GM21737 (cell line): ENCODE data around the gene SLC16A13.
"Not testable (repeated sequence)": the region's sequence is repeated elsewhere in the genome, so short reads cannot be mapped to it uniquely, and the experiment has no call there.

ENCODE experiments used
- ATAC-seq: cut with Tn5 transposase; IDR thresholded peaks from one replicate; pipeline ENCODE4 v1.9.1; 2021; ENCODE audit warnings: mild to moderate bottlenecking, moderate library complexity; ENCODE audit not compliant: unreplicated experiment

Gene SLC16A13

DNA sequence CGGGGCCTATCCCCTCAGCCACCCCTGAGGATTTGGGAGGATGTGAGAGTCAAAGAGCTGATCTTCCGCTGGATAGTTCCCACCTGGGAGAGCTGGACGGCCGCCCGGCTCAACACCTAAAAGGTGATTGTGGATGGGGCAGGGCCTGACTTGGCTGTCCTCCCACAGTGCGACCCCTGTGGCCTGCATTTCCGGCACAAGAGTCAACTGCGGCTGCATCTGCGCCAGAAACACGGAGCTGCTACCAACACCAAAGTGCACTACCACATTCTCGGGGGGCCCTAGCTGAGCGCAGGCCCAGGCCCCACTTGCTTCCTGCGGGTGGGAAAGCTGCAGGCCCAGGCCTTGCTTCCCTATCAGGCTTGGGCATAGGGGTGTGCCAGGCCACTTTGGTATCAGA is 8.5 kb upstream of the SLC16A13 start:
- ATAC-seq = no peak

DNA sequence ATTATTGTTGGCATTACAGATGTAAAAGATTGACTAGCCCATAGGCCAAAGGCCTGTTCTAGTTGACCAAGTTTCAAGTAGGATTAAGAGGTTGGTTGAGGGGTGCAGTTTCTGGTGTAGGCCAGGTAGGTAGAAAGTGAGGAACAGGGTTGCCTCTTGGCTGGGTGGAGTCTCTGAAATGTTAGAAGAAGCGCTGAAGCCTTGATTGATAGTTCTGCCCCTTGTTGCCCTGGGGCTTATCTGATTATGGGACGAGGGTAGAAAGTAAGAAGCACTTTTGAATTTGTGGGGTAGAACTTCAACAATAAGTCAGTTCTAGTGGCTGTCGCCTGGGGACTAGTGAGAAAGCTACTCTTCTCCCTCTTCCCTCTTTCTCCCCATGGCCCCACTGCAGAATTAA is 6.7 kb upstream of the SLC16A13 start:
- ATAC-seq = no peak

DNA sequence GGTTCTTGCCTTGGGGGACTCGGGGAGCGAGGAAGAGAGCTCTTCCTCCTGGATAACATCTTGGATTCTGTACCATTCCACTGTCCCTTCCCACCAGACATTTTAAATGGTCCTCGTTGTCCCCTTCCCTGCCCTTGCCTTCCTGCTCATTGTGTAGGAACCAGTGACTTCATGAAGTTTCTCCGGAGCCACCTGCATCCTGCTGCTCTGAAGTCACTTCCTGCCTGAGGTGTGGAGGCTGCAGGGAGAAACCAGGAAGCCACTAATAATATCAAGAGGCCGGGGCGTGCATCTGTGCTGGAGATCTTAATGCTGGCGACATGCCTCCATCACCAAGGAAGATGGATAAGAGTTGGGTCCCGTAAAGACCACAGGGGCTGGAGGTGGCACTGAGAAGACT is 6.2 kb upstream of the SLC16A13 start:
- ATAC-seq = no peak

DNA sequence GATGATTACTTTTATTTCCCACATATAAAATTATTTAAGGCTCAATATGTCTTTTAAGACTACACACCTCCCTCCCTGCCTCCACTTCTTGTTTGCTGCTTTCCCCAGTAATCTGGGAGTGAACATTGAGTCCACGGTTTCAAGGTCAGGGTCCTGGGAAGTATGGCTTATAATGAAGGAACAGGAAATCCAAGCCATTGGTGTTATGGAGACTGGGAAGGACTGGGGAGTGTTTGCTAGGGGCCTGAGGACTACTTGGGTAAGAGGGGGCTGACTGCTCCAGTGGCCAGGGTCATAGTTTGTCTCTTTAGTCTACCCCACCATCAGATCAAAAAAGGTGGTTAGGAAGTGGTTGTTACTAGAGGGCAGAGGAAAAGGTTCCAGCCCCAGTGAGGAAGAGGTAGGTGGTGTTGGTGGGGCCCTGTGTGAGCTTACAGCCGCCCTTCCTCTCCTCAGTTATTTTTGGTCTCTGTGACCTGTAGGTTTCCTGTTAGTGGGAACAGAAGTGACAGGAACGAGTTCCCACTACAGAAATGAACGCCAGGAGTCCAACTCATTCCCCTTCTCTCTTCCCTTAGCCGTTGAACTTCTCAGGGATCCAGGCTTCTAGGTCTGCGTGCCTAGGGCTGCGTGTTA is 742 bp upstream of the SLC16A13 start:
- no peak for ATAC-seq

DNA sequence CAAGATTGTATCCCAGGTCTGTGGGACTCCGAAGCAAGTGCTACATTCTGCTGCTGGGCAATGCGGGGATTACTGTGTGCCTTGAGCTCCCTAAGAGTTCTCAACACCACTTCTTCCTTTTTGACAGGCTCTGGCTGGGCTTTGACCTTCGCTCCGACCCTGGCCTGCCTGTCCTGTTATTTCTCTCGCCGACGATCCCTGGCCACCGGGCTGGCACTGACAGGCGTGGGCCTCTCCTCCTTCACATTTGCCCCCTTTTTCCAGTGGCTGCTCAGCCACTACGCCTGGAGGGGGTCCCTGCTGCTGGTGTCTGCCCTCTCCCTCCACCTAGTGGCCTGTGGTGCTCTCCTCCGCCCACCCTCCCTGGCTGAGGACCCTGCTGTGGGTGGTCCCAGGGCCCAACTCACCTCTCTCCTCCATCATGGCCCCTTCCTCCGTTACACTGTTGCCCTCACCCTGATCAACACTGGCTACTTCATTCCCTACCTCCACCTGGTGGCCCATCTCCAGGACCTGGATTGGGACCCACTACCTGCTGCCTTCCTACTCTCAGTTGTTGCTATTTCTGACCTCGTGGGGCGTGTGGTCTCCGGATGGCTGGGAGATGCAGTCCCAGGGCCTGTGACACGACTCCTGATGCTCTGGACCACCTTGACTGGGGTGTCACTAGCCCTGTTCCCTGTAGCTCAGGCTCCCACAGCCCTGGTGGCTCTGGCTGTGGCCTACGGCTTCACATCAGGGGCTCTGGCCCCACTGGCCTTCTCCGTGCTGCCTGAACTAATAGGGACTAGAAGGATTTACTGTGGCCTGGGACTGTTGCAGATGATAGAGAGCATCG is 2.4 kb downstream of the SLC16A13 start:
- ATAC-seq = no peak

DNA sequence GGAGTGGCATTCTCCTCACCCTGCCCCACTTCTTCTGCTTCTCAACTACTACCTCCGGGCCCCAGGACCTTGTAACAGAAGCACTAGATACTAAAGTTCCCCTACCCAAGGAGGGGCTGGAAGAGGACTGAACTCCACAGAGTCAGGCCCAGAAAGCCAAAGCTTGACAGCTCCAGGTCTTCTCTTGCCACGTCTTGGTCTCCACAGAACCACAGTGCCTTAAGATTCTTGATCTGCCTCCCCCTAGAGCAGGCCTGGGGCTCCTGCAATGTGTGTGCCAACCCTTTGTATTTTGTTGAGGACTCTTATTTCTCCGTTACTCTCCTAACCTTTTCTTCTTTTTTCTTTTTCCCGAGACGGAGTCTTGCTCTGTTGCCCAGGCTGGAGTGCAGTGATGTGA is 4.0 kb downstream of the SLC16A13 start:
- ATAC-seq = no peak

DNA sequence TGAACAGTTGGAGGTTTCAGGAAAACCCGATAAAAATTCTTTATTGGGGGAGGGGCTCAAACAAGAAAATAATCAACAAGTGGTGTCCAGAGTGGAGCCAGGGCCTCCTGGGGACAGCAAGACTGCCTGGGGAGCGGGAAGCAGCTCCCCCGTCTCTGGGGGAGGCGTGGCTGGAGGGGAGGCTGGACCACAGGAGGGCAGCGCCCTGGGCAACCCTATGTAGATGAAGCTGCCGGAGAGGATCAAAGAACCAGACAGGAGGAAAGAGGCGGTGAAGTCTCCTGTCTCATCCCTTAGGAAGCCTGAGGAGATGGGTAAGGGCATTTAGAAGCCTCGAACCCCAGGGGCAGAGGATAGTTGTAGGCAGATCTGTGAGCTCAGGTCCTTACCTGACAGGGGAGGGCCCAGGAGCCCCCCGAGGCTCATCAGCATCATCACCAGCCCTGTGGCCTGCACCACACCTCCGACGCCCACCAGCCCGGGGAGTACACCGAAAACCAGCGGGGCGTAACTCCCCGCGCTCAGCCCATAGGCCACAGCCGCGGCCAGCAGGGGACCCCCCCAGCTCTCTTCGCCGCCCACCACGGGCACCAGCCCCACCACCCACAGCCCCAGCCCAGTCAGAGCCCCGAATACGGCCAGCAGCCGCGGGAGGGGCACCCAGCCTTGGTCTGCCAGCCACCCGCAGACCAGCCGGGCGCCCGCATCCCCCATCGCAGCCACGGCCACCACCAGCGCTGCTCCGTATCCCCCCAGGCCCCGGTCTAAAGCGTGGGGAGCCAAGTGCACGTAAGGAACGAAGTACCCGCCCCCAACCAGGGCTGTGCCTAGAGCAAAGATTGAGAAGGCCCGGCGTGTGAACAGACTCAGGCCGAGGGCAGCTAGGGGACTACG is 6.0 kb downstream of the SLC16A13 start:
- ATAC-seq = no peak

DNA sequence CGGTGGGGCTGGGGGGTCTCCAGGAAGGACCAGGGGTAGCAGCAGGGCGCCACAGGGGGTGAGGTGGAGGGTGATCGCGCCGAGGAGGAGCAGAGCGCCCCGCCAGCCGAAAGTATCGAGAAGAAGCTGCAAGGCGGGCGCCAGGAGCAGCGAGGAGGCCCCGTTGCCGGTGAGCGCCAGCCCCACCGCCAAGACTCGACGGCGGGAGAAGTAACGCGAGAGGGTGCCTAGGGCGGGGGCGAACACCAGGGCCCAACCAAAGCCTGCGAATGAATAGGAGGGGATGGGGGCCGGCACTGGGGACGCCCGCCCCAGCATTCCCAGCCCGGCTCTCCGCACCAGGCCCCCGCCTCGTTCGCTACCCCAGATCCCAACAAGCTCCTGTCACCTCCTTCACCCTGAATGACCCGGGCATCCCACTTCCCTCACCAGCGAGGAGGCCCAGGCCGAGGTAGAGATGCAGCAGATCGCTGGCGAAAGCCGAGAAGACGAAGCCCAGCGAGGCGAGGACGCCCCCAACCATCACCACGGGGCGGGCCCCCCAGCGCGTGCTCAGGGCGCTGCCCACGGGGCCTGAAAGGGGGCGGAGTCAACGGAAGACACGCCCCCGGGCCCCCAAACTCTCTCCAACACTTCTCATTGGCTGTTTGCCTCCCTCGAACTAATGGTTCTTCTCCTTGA is 6.8 kb downstream of the SLC16A13 start:
- ATAC-seq = no peak

DNA sequence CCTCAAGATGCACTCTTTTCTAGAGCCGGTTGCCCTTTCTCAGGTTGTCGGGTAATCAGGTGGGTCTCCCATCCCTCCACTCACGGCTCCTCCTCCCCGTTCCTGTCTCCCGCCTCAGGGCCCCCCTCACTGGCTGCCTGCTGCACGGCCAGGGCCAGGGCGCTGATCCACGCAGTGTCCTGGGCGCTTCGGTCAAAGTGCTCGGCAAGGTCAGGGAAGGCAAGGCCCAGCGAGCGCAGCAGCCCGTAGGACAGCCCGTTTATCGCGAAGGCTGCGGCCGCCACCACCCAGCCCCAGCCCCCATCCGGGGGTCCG is 7.3 kb downstream of the SLC16A13 start:
- no peak for ATAC-seq

DNA sequence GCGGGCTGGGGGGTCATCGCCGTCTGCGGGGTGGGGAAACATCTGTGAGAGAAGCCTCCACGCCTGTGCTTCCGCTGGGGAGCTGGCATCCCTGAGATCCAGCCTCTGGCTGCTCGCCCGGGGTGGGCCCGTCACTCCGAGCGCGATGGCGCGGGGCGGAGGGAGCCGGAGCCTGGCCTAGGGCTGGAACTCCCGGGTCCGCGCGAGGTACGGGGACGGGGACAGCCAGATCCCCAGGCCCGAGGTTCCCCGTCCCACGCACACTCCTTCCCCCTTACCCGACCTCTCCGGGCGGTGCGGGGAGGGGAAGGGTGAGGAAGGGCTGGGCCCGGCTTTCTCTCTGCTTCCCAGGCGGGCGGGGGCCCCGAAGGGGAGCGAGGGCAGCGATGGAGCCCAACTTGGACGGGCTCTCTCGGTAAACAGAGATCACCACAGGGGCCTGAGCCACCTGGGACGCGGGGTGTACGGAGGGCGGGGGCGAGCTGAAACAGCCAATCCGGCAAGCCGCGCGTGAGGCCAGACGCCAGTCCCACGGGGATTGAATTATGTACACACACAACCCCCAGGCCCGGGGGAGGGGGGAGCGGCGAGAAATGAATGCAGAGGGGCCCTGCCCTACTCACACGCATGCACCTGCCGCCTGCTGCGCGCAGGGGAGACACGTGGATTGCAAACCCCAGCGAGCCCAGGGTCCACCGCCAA is 7.8 kb downstream of the SLC16A13 start, which contains the start of gene SLC16A11:
Gene SLC16A11, minus strand, starts transcription at position 596 of the 702 bp plus-strand sequence. Its CDS starts 579 bp downstream, at position 17.
- no peak for ATAC-seq

DNA sequence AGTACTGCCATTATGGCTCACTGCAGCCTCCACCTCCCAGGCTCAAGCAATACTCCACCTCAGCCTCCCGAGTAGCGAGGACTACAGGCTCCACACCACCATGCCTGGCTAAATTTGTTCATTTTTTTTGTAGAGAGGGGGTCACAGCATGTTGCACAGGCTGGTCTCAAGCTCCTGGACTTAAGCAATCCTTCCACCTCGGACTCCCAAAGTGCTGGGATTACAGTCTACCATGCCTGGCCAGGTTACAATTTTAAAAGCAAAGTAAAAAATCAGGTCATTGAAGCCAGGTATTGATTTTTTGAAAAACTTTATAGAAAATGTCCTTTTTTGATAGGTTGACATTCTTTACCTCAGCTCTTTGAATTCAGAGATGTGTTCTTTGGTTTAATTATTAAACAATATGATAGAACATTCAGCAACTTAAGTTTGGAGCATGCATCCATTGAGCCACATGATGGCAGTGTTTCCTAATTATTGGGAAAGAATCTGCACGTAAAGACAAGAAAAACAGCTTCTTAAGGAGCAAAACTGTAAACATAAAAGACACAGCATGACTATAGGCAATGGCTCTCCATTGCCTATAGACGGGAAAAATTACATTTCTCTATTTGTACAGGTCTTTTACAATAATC is 9.8 kb downstream of the SLC16A13 start:
- no peak for ATAC-seq

DNA sequence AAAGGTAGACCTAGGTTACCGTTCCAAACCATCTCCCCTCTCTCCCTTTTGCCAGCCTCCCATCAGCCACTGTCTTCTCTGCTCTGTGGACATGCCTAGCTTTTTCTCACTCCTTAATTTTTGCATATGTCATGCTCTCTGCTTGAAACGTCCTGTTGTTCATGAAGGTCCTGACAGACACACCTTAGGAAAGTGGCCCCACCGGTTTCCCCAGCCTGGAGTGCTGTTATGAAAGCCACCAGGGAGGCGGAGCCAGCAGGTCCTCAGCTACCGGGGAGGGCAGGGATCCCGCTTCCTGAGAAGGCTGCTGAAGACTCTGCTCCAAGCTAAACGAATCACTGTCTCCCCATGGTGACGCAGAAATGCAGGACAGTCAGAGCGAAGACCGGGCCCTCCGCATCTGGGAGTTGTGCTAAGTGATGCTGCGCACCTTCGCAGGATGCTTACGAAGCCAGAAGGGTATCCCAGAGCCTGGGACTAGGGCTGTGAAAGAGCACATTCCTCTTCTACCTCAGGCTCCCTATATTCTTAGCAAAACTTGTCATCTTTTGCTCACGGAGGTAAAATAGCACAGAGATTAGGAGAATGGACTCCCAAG is 10.4 kb downstream of the SLC16A13 start:
- no peak for ATAC-seq

DNA sequence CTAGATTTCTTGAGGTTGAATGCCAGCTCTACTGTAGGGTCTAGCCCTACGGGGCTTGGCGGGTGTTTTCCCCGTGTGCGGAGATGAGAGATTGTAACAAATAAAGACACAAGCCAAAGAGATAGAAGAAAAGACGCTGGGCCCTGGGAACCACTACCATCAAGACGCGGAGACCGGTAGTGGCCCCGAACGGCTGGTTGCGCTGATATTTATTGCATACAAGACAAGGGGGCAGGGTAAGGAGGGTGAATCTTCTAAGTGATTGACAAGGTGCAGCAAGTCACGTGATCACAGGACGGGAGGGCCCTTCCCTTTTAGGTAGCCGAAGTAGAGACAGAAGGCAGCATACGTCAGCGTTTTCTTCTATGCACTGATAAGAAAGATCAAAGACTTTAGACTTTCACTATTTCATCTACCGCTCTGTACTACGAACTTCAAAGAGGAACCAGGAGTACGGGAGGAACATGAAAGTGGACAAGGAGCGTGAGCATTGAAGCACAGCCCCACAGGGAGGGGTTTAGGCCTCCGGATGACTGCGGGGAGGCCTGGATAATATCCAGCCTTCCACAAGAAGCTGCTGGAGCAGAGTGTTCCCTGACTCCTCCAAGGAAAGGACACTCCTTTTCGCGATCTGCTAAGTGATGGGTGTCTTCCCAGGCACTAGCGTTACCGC is 11.0 kb downstream of the SLC16A13 start:
- ATAC-seq = not testable (repeated sequence)

DNA sequence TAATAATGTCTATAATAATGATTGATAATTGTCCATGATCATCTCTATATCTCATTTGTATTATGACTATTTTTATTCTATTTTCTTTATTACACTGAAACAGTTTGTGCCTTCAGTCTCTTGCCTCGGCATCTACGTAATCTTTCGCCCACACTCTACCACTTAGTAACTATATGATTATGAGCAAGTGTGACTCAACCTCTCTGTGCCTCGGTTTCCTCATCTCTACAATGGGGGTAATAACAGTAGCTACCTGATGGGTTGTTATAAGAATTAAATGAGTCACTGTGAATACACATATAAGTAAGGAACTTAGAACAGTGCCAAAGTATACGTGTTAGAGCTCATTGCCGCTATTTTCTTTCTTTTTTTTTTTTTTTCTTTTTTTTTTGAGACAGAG is 11.8 kb downstream of the SLC16A13 start:
- no peak for ATAC-seq

DNA sequence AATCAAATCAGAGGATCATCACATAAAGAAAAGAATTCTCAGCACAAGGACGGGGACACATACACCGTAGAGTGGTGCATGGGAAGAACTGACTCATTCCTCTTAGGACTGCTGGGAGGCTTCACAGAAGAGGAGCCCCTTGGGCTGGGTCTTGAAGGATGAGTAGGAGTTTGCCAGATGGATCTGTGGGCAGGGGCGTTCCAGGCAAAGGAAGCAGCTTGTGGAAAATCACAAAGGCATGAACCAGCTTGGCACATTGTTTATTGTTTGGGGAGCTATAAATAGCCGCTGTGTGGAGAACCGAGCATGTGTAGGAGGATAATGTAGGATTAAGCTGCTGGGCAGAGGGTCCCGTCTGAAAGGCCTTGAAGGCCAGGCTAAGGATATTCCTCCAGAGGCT is 13.2 kb downstream of the SLC16A13 start:
- no peak for ATAC-seq

DNA sequence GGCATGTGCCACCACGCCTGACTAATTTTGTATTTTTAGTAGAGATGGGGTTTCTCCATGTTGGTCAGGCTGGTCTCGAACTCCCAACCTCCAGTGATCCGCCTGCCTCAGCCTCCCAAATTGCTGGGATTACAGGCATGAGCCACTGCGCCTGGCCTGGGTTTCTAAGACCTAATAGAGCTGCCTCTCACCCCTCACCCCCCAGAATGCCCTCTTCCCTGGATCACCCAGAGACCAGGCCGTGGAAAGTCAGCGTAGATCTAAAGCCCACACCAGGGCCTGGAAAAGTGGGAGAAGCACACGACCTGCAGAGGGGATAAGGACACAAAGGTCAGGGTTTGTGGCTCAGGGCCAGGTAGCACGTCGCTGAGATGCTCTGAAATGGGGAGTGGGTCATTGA is 14.8 kb downstream of the SLC16A13 start:
- not testable (repeated sequence) for ATAC-seq

DNA sequence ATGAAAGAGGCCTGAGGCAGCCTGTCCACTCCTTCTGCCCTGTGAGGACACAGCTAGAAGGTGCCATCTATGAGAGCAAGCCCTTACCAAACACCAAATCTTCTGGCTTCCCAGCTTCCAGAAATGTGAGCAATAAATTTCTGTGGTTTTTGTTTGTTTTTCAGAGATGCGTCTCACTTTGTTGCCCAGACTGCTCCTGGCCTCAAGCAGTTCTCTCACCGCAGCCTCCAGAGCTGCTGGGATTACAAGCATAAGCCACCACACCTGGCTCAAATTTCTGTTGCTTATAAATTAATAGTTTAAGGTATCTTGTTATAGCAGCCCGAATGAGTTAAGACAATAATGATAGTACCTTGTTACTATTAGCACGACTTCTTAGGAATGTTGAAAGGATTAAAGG is 20.6 kb downstream of the SLC16A13 start:
- no peak for ATAC-seq

DNA sequence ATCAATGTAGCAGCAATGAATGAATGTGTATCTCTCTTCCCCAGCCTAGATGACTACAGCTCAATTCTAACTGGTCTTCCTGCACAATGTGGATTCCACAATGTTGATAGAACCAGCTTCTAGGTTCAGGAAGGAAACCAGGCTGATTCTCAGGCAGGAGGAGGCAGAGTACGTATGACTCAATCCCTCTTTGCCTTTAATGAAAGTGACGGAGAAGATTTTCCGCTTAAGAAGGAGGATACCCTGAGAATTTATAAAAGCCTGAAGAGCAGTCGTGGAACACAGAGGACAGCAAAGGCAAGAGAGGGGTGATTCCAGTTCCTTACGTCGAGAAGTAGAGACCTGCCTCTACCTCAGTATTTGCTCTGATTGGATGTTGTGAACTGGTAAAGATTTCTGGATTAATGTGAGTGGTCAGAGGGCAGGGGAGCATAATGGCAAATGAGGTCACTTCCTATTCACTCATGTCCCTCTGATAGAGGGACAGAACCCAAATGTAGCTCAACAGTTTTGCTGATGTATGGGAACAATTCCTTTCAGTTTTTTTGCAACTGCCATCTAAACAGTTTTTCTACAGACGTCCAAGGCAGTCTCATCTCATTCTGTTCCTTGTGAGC is 23.1 kb downstream of the SLC16A13 start:
- ATAC-seq = no peak
